ENCODE data around the gene A3GALT2.

The A3GALT2 gene

DNA sequence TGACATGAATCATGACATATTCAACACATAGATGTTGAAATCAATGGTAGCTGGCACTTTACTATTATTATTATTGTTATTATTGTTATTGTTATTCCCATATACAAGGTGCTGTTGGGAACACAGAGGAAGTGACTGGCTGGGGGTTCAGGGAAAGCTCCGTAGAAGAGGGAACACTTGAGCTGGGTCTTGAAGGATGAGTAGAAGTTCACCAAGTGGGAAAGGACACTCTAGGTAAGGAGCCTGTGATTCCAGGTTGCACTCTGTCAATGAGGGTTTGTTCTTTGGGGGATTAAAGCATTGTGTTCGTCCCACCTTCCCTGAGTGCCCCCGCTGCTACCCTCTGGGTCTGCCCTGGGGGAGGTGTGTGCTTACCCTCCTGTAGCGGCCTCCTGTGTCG, 50.5 kb downstream of the A3GALT2 start:
- no peak for DNase-seq (ENCODE audit: extremely low spot score)
- CTCF ChIA-PET, result interaction anchor here (1.1 to 1.5 kb wide), 3 partner anchors 15 to 201 kb away, joined by 3 read pairs; no protein-coding TSS in a partner anchor
- TF ChIP-seq, protein P1, sequence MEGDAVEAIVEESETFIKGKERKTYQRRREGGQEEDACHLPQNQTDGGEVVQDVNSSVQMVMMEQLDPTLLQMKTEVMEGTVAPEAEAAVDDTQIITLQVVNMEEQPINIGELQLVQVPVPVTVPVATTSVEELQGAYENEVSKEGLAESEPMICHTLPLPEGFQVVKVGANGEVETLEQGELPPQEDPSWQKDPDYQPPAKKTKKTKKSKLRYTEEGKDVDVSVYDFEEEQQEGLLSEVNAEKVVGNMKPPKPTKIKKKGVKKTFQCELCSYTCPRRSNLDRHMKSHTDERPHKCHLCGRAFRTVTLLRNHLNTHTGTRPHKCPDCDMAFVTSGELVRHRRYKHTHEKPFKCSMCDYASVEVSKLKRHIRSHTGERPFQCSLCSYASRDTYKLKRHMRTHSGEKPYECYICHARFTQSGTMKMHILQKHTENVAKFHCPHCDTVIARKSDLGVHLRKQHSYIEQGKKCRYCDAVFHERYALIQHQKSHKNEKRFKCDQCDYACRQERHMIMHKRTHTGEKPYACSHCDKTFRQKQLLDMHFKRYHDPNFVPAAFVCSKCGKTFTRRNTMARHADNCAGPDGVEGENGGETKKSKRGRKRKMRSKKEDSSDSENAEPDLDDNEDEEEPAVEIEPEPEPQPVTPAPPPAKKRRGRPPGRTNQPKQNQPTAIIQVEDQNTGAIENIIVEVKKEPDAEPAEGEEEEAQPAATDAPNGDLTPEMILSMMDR (IDR thresholded peaks at IDR 0.05; ENCODE audit: control extremely low read depth, extremely low read depth, low read depth, missing control alignments), result no peak
- POLR2A ChIA-PET, result no interaction called here

- ChIA-PET CTCF (interaction anchor here (0.6 to 1.6 kb wide), 3 partner anchors 9 to 82 kb away, joined by 3 read pairs; no protein-coding TSS in a partner anchor), POLR2A (no interaction called here)
- TF ChIP-seq, protein P1 (IDR thresholded peaks at IDR 0.05; ENCODE audit: control extremely low read depth, extremely low read depth, low read depth, missing control alignments), result no peak
- DNase-seq (ENCODE audit: extremely low spot score), result no peak
Measured at GRCh38 chr1:33269621-33270020, 51.3 kb downstream of the A3GALT2 start.

DNA sequence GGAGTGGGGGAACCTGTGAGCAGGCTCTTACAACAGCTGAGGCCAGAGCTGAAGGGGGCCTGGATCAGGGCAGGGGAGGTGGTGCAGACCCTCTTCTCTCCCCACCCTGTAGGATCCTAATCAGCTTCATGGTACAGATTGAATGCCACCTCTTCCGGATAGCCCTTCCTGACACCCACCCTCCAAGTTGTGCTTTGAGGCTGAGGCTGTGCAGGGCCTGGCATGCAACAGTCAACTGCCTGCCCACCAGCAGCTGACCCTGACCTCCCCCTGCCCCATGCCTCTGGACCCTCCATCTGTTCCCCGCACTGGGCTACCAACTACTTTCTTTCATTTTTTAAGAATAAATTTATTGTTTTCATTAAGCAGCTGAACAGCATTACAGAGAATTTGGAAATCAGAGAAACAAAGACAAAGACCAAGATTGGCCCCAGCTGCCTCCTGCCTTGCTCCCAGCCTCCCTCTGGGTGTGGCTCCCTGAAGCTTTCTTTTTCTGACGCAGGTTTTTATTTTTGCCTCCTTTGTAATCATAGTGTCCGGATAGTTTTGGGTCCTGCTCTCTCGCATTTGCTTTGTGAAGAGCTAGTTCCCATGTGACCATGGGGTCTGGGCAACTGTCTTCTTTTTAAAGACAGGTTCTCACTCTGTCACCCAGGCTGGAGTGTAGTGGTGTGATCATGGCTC, 51.8 kb downstream of the A3GALT2 start:
- TF ChIP-seq, protein P1 (IDR thresholded peaks at IDR 0.05; ENCODE audit: control extremely low read depth, extremely low read depth, low read depth, missing control alignments), result no peak
- ChIA-PET POLR2A (no interaction called here), CTCF (interaction anchor here (1.1 to 3.1 kb wide), 4 partner anchors 8 to 27 kb away, joined by 3 to 8 read pairs (median 4); no protein-coding TSS in a partner anchor)

DNA sequence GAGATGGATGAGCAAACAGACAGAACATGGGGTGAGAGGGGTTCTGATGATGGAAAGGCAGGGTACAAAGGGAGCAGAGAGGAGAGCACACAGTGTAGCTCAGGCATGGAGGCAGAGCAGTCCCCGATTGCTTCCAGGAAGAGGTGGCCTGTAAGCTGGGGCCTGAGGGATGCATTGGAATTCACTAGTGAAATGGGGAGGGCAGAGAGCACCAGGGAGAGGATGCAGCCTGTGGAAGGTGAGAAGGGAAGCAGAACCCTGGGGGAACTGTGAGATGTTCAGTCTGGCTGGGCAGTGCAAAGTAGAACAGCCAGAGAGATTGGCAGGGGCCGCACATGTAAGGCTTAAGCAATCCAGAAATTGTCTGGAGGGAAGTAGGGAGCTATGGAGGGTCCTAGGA, 52.4 kb downstream of the A3GALT2 start:
- TF ChIP-seq, protein P1 (IDR thresholded peaks at IDR 0.05; ENCODE audit: control extremely low read depth, extremely low read depth, low read depth, missing control alignments), result no peak
- POLR2A ChIA-PET, result no interaction called here
- CTCF ChIA-PET, result interaction anchor here (1.1 to 3.1 kb wide), 3 partner anchors 8 to 27 kb away, joined by 3 to 8 read pairs (median 4); no protein-coding TSS in a partner anchor
- DNase-seq (ENCODE audit: extremely low spot score), result no peak

More for the DNA sequence above, 51.8 kb downstream of the A3GALT2 start:
- no peak for DNase-seq (ENCODE audit: extremely low spot score)

DNA sequence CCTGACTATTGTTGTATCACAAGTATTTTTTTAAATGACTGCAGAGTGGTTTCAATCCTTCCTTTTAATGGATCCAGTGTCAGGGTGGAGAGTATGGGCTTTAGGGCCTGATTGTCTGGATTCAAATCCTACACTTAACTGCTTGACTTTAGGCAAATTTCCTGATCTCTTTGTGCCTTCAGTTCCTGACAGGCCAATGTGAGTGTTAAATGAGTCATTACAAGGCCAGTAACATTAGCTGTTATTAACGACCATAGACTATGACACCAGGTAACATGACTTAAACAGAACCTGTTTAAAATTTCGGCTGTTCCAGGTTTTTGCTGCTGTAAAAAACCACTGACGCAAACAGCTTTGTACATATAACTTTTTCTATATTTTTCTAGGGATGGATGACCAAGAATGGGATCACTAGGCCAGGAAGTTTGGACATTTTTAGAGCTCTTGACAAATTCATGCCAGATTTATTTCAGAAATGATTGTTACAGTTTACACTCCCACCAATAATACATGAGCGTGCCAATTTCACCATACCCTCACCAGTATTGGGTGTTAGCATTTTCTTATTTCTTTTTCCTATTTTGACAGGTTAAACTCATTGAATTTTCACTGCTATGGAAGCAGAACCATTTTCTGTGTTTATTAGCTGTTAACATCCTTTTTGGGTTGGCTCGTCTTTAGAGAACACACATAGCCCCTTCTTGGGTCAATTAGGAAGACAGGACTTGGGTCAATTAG, 53.3 kb downstream of the A3GALT2 start:
- TF ChIP-seq, protein P1 (IDR thresholded peaks at IDR 0.05; ENCODE audit: control extremely low read depth, extremely low read depth, low read depth, missing control alignments), result no peak
- POLR2A ChIA-PET, result no interaction called here
- DNase-seq (ENCODE audit: extremely low spot score), result no peak
- CTCF ChIA-PET, result interaction anchor here (3.1 kb wide), 1 partner anchor 28 kb away, joined by 8 read pairs; no protein-coding TSS in a partner anchor

- no peak for DNase-seq (ENCODE audit: extremely low spot score)
- TF ChIP-seq, protein P1 (IDR thresholded peaks at IDR 0.05; ENCODE audit: control extremely low read depth, extremely low read depth, low read depth, missing control alignments), result no peak
- ChIA-PET POLR2A (no interaction called here), CTCF (interaction anchor here (3.1 kb wide), 1 partner anchor 29 kb away, joined by 8 read pairs; no protein-coding TSS in a partner anchor)
Measured at GRCh38 chr1:33266766-33267165, 54.1 kb downstream of the A3GALT2 start.
